Fibroblast of the aortic adventitia (primary cell): ENCODE results near the gene CD300C. TPM values are rescaled to one million over a fixed set of nuclear protein-coding genes. Genes with fewer than 3 reads are reported as not detected.

Experiments
- DNase-seq: peaks from one replicate; pipeline ENCODE4 v3.0.0-alpha.2; 2010; ENCODE audit warnings: low read depth
- H3K4me3 ChIP-seq: 2 replicates; pipeline ENCODE4 v1.5.1; 2011; ENCODE audit warnings: low read depth, mild to moderate bottlenecking, control low read depth, low read length, moderate library complexity
- CTCF ChIP-seq: IDR thresholded peaks from 2 replicates; pipeline ENCODE4 v1.5.1; 2011; ENCODE audit warnings: mild to moderate bottlenecking, low read length, control low read depth, inconsistent platforms; ENCODE audit not compliant: insufficient read depth
- total RNA-seq: library from RNA; depleted of rRNA; stranded (reverse); fragments of >200 nt; gene quantifications from 2 replicates; pipeline ENCODE4 v1.2.3, GENCODE V29; 2012; ENCODE audit warnings: low replicate concordance

The CD300C gene
- total RNA-seq, 1 donor, result not detected

GRCh38 chr17:74549343-74549742, 3.4 kb upstream of the CD300C start:
- no peak for TF ChIP-seq CTCF
- no peak for DNase-seq
- no peak overlapping the region for H3K4me3 ChIP-seq

- TF ChIP-seq CTCF, result no peak
- no peak for DNase-seq
Observed at GRCh38 chr17:74547736-74548135, 1.8 kb upstream of the CD300C start.

GRCh38 chr17:74547264-74547663, 1.3 kb upstream of the CD300C start:
- no peak for DNase-seq
- no peak overlapping the region for H3K4me3 ChIP-seq
- TF ChIP-seq CTCF, result no peak

More at GRCh38 chr17:74547736-74548135, 1.8 kb upstream of the CD300C start:
- no peak overlapping the region for H3K4me3 ChIP-seq

GRCh38 chr17:74546586-74546985, 671 bp upstream of the CD300C start:
- TF ChIP-seq CTCF, result no peak
- no peak overlapping the region for H3K4me3 ChIP-seq
- no peak for DNase-seq

GRCh38 chr17:74544991-74545842, 698 bp downstream of the CD300C start:
- no peak overlapping the region for H3K4me3 ChIP-seq
- TF ChIP-seq CTCF, result no peak
- DNase-seq, result no peak

- no peak for TF ChIP-seq CTCF
- no peak overlapping the region for H3K4me3 ChIP-seq
- DNase-seq, result no peak
Observed at GRCh38 chr17:74543891-74544760, 1.8 kb downstream of the CD300C start.
